Measurements from ENCODE around the gene SAMD8. TPM values are rescaled to one million over a fixed set of nuclear protein-coding genes. Genes with fewer than 3 reads are reported as not detected.

Gene SAMD8
- total and polyA plus RNA-seq, 2 donors (not counting 1 experiment from before 2014, with no cell fraction given): 15.9 to 35.7 TPM

GRCh38 chr10:75081379-75081778 lies 30.1 kb upstream of the SAMD8 start:
- POLR2A ChIA-PET: no interaction called here
- no peak for TF ChIP-seq EZH2 (IDR thresholded peaks at IDR 0.05; ENCODE audit: borderline replicate concordance, insufficient read depth, low read depth, low read length, poor library complexity, severe bottlenecking)
- TF ChIP-seq, protein P1, sequence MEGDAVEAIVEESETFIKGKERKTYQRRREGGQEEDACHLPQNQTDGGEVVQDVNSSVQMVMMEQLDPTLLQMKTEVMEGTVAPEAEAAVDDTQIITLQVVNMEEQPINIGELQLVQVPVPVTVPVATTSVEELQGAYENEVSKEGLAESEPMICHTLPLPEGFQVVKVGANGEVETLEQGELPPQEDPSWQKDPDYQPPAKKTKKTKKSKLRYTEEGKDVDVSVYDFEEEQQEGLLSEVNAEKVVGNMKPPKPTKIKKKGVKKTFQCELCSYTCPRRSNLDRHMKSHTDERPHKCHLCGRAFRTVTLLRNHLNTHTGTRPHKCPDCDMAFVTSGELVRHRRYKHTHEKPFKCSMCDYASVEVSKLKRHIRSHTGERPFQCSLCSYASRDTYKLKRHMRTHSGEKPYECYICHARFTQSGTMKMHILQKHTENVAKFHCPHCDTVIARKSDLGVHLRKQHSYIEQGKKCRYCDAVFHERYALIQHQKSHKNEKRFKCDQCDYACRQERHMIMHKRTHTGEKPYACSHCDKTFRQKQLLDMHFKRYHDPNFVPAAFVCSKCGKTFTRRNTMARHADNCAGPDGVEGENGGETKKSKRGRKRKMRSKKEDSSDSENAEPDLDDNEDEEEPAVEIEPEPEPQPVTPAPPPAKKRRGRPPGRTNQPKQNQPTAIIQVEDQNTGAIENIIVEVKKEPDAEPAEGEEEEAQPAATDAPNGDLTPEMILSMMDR (IDR thresholded peaks at IDR 0.05): no peak

DNA sequence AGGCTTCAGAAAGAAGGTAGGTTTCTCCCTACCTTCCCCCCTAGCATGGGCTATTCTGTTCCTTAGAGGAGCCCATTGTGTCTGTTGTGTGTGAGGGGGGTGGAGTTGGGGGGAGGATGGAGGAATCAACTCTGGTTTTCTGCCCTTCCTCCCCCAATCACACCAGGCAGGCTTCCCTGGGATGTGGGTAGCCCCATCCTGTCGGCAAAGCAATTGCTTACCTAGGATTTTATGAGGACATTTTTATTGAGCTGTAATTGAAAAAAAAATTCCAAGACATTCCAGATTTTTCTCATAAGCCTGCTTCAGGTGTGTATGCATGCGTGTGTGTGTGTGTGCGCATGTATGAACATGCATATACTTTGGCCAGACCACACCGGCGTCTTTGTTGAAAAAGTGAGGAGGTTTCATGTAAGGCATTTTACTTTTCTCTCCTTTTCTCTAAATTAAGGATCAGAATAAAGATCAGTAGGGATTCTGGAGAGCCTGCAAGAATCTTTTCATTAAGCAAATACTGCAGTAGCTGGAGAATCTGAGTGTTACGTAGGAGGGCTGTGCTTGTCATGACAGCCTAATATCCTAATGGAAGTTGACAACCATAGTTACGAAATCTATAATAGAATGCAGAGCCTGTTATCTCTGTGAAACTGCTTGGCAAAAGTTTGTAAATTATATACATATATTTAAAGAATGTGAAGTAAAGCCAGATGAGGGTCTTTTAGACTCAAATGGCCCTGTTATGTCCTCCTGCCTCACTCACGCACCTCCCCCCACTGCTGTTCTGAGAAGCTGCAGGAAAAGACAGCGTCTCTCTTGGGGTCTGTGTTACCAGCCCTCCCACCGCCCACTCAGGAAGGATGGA lies 27.3 kb upstream of the SAMD8 start:
- ChIA-PET POLR2A (no interaction called here), CTCF (no interaction called here)

More at GRCh38 chr10:75081379-75081778, 30.1 kb upstream of the SAMD8 start:
- DNase-seq: no peak
- no peaks in the 10 kb centered on the region for H3K4me1 Mint-ChIP-seq
- H3K9me3 Mint-ChIP-seq (ENCODE audit: insufficient read depth): peaks cover 3% of the 10 kb centered on the region
- H3K9me3 ChIP-seq (ENCODE audit: control extremely low read depth in 1 of 3, control insufficient read depth in 2 of 3, insufficient read depth in 1 of 3, low read length in 2 of 3): peaks cover 0 to 14% (median 6%) of the 10 kb centered on the region in 3 donors
- H3K36me3 ChIP-seq (replicated peaks in 1 of 2; ENCODE audit: control extremely low read depth in 1 of 2, control insufficient read depth in 1 of 2, extremely low read depth in 1 of 2, insufficient read depth in 2 of 2, low read length in 1 of 2): no peaks in the 10 kb centered on the region
- H2AFZ ChIP-seq (ENCODE audit: insufficient read depth, low read depth, low read length, poor library complexity, severe bottlenecking): no peak overlapping the region
- no peak overlapping the region for H3K4me3 ChIP-seq (ENCODE audit: control extremely low read depth in 1 of 5, extremely low read depth in 1 of 5, insufficient read depth in 1 of 5, low read depth in 2 of 5, low read length in 4 of 5)
- no peak overlapping the region for H3K27ac Mint-ChIP-seq
- H3K9ac ChIP-seq (ENCODE audit: low read length): no peak overlapping the region
- WGBS (ENCODE audit: insufficient coverage): 87% methylated on average over 3 of the region's 5 CpGs
- no peak overlapping the region for H3K27ac ChIP-seq (ENCODE audit: low read length in 2 of 2)
- H3K4me3 Mint-ChIP-seq: no peak overlapping the region
- intact Hi-C loops (cut with micrococcal nuclease): no loop called here
- no peaks in the 10 kb centered on the region for H3K27me3 Mint-ChIP-seq
- H3K4me2 ChIP-seq (replicated peaks; ENCODE audit: low read depth, low read length, poor library complexity, severe bottlenecking): no peak overlapping the region
- H3K27me3 ChIP-seq (replicated peaks in 1 of 4; ENCODE audit: control extremely low read depth in 1 of 4, control insufficient read depth in 3 of 4, insufficient read depth in 4 of 4, low read length in 3 of 4): no peaks in the 10 kb centered on the region
- no peak for ATAC-seq (ENCODE audit: low read depth)
- no peaks in the 10 kb centered on the region for H4K20me1 ChIP-seq (ENCODE audit: control insufficient read depth, insufficient read depth, low read length, poor library complexity, severe bottlenecking)
- H3K4me1 ChIP-seq (ENCODE audit: control insufficient read depth in 2 of 2, insufficient read depth in 2 of 2, low read length in 2 of 2): no peaks in the 10 kb centered on the region
- H3K79me2 ChIP-seq (ENCODE audit: control insufficient read depth, insufficient read depth, low read length): no peaks in the 10 kb centered on the region
- CTCF ChIA-PET: no interaction called here

More for the DNA sequence above, 27.3 kb upstream of the SAMD8 start:
- 83% methylated on average over 4 of the region's 10 CpGs for WGBS (ENCODE audit: insufficient coverage)
- no peak overlapping the region for H3K27ac ChIP-seq (ENCODE audit: low read length in 2 of 2)
- Mint-ChIP-seq H3K27ac (no peak overlapping the region), H3K9me3 (ENCODE audit: insufficient read depth) (peaks cover 3% of the 10 kb centered on the region), H3K4me3 (no peak overlapping the region), H3K27me3 (no peaks in the 10 kb centered on the region), H3K4me1 (no peaks in the 10 kb centered on the region)
- H3K9me3 ChIP-seq (ENCODE audit: control extremely low read depth in 1 of 3, control insufficient read depth in 2 of 3, insufficient read depth in 1 of 3, low read length in 2 of 3): peaks cover 0 to 14% (median 6%) of the 10 kb centered on the region in 3 donors
- H4K20me1 ChIP-seq (ENCODE audit: control insufficient read depth, insufficient read depth, low read length, poor library complexity, severe bottlenecking): no peaks in the 10 kb centered on the region
- intact Hi-C loops (cut with micrococcal nuclease): no loop called here
- no peaks in the 10 kb centered on the region for H3K36me3 ChIP-seq (replicated peaks in 1 of 2; ENCODE audit: control extremely low read depth in 1 of 2, control insufficient read depth in 1 of 2, extremely low read depth in 1 of 2, insufficient read depth in 2 of 2, low read length in 1 of 2)
- H2AFZ ChIP-seq (ENCODE audit: insufficient read depth, low read depth, low read length, poor library complexity, severe bottlenecking): no peak overlapping the region
- H3K4me1 ChIP-seq (ENCODE audit: control insufficient read depth in 2 of 2, insufficient read depth in 2 of 2, low read length in 2 of 2): no peaks in the 10 kb centered on the region
- no peaks in the 10 kb centered on the region for H3K27me3 ChIP-seq (replicated peaks in 1 of 4; ENCODE audit: control extremely low read depth in 1 of 4, control insufficient read depth in 3 of 4, insufficient read depth in 4 of 4, low read length in 3 of 4)
- no peak overlapping the region for H3K9ac ChIP-seq (ENCODE audit: low read length)
- H3K4me2 ChIP-seq (replicated peaks; ENCODE audit: low read depth, low read length, poor library complexity, severe bottlenecking): no peak overlapping the region
- no peak for TF ChIP-seq EZH2 (IDR thresholded peaks at IDR 0.05; ENCODE audit: borderline replicate concordance, insufficient read depth, low read depth, low read length, poor library complexity, severe bottlenecking)
- TF ChIP-seq, protein P1 (IDR thresholded peaks at IDR 0.05): no peak
- H3K79me2 ChIP-seq (ENCODE audit: control insufficient read depth, insufficient read depth, low read length): no peaks in the 10 kb centered on the region
- no peak for DNase-seq
- ATAC-seq (ENCODE audit: low read depth): no peak
- no peak overlapping the region for H3K4me3 ChIP-seq (ENCODE audit: control extremely low read depth in 1 of 5, extremely low read depth in 1 of 5, insufficient read depth in 1 of 5, low read depth in 2 of 5, low read length in 4 of 5)

Measured in B cell (primary cell).